ENCODE data around the gene POU6F2.

GRCh38 chr7:39280337-39280736, 302.6 kb downstream of the POU6F2 start:
- TF ChIP-seq, protein P1, sequence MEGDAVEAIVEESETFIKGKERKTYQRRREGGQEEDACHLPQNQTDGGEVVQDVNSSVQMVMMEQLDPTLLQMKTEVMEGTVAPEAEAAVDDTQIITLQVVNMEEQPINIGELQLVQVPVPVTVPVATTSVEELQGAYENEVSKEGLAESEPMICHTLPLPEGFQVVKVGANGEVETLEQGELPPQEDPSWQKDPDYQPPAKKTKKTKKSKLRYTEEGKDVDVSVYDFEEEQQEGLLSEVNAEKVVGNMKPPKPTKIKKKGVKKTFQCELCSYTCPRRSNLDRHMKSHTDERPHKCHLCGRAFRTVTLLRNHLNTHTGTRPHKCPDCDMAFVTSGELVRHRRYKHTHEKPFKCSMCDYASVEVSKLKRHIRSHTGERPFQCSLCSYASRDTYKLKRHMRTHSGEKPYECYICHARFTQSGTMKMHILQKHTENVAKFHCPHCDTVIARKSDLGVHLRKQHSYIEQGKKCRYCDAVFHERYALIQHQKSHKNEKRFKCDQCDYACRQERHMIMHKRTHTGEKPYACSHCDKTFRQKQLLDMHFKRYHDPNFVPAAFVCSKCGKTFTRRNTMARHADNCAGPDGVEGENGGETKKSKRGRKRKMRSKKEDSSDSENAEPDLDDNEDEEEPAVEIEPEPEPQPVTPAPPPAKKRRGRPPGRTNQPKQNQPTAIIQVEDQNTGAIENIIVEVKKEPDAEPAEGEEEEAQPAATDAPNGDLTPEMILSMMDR (conservative IDR thresholded peaks at IDR 0.05; ENCODE audit: low read depth in 2 of 2): no peak
- no peak for TF ChIP-seq REST (IDR thresholded peaks at IDR 0.05; ENCODE audit: unreplicated experiment)
- TF ChIP-seq POLR2AphosphoS5 (IDR thresholded peaks at IDR 0.05; ENCODE audit: low read depth): no peak
- no peak for TF ChIP-seq EZH2 (IDR thresholded peaks at IDR 0.05; ENCODE audit: low read depth, unreplicated experiment)
- TF ChIP-seq JUNB (IDR thresholded peaks at IDR 0.05; ENCODE audit: unreplicated experiment): no peak
- TF ChIP-seq EZH2phosphoT487 (IDR thresholded peaks at IDR 0.05; ENCODE audit: unreplicated experiment): no peak
- TF ChIP-seq ETS1 (IDR thresholded peaks at IDR 0.05): no peak
- no peak for TF ChIP-seq ZNF462 (CRISPR knock-in tag; IDR thresholded peaks at IDR 0.05)
- no peak for TF ChIP-seq CREB1 (CRISPR knock-in tag; IDR thresholded peaks at IDR 0.05; ENCODE audit: low read depth)
- TF ChIP-seq NANOG (IDR thresholded peaks at IDR 0.05; ENCODE audit: borderline replicate concordance): no peak
- TF ChIP-seq ZNF331 (CRISPR knock-in tag; IDR thresholded peaks at IDR 0.05; ENCODE audit: low read depth): no peak
- no peak for TF ChIP-seq ZNF114 (CRISPR knock-in tag; IDR thresholded peaks at IDR 0.05)

Data from GM23338 (cell line).